Activated CD4-positive, alpha-beta T cell treated with anti-CD3 and anti-CD28 coated beads, Interleukin-2, amount 50 U/mL, for 48 hours (primary cell): ENCODE results near the gene RAI1.

Experiments
- DNase-seq, 2 experiments: peaks; one replicate each; pipeline ENCODE4 v3.0.0-alpha.2; 2020

RAI1 gene

DNA sequence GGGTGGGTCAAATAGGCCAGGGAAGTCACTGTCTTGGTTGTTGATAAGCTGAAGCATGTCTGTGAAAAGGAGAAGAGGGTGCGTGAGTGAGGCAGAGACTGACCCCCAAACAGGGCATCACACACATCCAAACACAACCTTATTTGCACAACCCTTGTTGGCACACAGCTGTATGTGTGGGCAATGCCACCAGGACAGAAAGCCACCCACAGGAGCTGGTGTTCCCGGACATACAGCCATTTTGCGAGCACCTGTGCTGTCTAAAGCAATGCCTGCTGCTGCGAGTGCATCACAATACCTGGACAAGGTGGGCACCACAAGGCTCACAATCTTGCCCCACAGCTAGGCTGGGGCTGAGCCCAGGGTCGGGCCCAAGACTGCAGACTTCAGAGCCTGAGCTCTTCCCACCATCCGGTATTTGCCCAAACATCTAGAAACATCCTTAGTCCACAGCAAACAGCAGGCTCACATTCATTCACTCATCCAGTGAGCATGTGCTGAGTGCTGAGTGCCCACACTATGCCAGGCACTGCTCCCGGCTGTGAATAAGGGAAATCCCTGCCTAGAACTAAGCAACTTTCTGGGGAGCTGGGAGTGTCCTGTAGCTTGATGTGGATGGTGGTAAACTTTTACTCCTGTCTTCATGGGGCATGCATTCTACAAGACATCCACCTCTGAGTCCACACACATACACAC, 139.4 kb downstream of the RAI1 start:
- no peak for DNase-seq

DNA sequence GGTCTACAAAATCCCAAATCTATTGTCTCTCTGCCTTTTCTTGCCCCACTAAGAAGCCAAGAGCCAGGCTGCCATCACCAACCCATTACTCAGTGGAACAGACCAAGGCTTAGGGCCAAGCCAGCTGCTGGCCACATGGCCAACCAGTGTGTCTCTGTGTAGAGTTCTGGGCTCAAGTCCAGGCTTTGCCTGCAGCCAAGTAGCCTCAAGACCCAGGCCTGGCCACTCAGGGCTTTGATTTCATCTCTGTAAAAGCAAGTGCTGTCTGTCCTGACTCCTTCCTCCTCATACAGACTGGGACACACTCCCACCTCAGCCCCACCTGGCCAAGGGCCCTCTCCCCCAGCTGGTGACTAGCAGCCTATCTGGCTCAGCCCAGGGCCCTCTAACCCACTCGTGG, 140.9 kb downstream of the RAI1 start:
- no peak for DNase-seq

DNA sequence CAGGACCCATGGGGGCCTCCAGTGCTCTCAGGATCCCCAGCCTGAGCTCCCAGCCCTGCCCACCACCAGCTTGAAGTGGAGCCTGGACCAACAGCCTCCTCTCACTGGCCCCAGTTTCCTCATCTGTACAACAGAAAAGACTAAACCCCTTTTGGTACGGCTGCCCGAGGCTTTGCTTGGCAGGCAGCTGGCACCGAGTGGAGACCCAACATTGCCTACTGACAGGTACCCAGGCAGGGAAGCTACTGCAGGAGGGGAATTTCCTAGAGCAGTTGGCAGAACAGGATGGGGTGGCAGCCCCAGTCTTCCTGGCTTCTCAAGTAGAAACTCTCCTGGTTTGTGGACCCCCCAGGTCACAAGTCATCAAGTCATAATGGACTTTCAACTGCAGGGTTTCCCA, 141.4 kb downstream of the RAI1 start:
- DNase-seq, result no peak

DNA sequence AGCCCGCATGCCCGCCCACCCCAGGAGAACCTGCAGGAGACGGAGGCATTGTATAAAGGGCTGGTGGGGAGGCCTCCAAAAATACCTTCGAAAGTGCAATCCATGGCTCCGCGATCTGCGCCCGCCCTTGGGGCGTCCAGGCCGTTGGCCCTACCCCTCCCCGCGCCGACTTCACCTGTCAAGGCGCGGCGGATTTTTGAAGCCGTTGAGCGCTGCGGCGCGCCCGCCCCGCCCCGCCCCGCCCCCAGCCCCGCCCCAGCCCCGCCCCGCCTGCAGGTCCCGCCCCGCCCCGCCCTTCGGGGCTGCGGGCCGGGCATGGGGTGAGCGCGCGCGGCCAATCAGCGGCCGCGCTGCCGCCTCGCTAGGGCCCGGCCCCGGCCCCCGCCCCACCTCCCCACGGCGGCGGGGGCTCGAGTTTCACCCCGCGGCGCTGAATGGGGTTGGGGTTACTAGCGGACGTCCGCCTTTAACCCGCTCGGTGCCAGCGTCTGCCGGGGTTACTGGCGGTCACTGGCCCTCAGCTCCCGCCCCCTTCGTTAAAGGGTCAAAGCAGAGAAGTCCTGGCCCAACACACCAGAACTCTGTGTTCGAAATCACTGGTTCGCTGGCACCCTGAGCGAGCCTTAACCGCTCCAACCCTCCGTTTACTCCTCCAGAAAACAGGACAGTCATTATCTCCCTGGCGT, 142.3 kb downstream of the RAI1 start:
- DNase-seq, result peak; percentile 70 to 77

DNA sequence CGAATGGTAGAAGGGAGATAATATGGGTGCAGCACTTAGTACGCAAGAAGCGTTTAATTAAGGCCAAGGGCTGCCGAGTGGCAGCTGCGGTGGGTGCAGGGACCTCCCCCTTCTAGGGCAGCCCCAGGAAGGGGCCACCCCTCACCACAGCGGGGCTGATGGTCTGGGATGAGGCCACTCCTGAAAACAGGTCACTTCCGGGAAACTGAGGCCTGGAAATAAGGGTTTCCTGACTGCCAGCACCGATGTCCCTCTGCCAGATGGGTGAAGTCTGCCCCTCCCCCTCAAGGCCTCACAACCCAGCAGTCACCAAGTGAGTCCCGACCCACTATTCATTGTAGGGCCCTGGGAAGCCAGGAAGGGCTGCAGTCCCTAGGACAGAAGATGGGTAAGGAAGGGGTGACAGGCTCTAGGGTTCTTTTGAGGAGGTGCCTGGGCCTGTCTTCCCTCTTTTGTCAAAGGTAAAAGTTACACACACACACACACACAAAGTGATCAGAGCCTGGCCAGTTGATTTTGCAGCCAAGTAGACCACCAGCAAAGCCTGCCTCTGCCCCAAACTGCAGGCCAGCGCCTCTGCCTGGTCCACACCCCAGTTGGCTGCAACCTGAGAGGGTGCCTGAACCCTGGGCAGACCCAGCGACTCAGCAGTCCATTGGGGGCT, 143.0 kb downstream of the RAI1 start:
- peak; percentile 42 to 51 for DNase-seq

DNA sequence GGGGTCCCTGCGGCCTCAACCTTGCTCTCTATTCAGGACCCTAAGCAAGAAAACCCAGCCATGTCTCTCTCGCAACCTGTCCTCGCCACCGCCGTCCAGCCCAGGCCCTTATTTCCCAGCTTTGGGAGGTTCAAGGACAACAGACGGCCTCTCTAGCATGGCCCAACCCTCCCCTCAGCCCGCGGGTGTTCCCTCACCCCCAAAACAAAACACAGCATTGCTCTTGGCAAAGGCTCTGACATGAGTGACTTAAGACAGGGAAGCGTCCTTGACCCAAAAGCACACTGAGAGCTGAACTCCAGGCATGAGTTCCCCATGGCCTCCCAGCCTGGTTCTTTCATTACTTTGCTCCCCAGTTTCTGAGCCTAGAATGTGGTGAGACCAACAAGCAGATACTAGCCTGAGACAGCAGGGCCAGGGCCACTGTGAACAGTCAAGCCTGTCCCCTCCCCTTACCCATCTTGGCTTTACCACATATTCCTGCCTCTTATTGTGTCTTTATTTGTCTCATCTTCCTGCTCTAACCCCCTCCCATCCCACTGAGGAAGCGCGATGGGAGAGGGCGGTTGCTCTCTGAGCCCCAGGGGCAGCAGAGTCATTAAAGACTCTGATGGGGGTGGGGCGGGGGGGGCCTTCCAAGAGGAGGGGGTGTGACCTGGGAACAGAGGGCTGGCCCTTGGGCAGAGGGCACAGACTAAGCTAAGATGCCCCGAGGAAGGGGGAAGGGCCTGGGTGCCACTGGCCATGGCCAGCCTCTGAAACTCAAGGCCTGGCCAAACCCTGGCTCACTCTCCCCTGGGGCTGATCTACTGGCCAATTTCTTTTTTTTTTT, 143.7 kb downstream of the RAI1 start:
- no peak for DNase-seq

DNA sequence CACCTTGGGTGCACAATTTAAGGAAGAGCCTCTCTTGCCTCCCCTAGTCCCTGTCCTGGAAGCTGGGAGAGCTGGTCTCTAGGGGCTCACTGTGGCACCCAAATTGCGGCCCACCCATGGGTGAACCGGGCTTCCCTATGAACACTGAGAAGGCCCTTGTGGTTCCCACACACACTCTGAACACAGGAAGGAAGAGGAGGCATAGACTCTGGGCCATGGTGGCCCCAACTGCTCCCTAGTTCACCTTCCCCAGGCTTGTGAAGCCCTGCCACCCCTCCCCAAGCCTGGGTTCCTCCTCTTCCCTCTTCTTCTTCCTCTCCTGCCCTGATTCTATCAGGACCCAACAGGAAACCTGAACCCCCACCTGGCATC, 145.1 kb downstream of the RAI1 start:
- no peak for DNase-seq

DNA sequence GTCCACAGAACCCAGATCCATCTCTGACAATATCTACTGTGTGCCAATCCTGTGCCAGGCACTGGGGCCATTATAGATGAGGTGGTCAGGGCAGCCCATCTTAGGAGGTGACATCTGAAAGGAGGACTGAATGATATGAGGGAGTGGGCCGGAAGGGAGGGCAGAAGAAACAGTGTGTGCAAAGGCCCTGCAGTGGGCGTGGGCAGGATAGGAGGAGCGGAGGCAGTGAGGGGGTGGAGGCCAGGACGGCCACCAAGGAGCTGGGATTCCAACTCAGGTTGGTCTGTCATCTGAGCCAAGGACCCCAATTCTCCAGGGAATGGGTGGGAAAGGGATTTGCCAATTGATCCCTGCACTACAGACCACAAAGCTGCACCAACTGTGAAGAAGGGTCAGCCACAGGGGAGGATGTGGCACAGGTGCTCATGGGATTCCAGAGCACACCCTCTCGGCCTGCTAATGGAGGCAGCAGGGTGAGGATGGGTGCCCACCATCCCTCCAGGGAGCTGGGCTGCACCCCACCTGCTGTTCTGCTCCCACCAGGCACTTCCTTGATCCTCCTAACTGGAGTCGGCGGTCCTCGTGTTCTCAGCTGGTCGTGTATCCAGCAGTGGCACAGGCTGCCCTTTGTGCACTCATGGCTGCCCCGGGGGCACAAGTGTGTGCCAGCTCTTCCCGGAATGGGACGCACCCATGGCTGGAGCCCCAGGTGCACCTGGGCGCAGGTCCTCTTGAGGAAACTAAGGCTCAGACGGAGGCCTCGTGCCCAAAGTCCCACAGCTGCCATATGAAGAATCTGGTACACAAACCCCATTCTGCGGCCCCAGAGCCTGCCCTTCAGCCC, 145.9 kb downstream of the RAI1 start:
- DNase-seq, result no peak

DNA sequence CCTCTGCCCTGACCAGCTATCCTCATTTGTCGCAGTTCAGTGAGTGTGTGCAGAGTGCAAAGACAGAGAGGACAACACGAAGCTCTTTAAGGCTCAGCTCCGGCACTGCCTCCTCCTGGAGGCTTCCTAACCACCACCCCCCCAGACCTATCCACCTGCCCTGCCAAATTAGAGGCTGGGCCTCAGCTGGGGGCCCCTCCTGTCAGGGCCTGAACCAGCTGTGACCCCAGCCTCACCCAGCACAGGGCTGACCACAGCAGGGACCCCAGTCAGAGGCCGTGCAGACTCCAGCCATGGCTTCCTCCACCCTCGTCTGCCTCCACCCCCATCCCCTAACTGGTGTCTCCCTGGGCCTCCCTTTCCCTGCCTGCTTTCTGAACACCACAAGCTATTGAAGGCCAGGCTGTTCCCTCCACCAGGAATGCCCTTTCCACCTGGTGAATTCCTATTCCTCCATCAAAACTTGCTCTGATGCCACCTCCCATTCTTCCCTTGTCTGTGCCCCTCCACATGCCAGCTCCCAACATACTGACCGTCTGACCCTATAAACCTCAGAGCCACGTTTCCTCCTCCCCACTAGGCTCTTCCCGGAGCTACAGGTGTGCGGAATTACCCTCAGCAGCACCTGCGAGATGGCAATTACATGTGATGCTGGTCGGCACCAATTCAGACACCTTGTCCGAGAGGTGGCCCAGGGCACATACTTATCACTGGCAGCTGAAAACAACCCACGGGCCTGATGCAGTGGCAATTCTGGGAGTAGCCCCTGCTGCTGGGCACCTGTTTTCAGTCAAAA, 146.8 kb downstream of the RAI1 start:
- DNase-seq, result no peak

DNA sequence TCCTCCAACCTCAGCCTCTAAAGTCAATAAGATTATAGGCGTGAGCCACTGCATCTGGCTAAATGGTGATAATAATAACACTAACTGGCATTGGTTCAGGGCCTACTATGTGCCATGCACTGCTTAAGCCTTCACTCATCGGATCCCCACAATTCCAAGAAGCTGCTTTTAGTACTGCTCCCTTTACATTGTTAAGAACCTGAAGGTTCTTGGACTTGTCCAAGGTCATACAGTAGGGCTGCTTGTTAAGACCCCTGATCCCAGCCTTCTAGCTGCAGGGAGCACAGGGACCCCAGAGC, 149.0 kb downstream of the RAI1 start:
- no peak for DNase-seq

DNA sequence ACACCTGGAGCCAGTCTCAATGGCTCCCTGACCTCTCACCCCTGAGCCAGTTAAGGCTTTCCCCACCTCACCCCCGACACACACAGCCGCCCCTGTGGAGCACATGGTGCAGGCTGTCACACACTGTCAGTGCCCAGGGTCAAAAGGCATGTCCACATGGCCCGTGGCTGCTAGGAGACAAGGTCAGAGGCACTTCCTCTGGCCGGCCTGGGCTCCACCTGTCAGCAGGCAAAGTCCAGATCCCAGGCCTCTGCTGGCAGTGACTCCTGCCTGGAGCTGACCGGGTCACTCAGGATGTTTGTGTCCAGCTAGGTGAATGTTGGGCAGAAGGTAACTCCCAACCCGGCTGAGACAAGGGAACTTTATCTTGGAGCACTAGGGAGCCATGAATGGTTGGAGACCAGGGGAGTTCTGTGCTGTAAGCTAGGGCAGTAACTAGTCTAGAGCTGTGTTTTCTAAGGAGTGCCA, 149.5 kb downstream of the RAI1 start:
- no peak for DNase-seq

DNA sequence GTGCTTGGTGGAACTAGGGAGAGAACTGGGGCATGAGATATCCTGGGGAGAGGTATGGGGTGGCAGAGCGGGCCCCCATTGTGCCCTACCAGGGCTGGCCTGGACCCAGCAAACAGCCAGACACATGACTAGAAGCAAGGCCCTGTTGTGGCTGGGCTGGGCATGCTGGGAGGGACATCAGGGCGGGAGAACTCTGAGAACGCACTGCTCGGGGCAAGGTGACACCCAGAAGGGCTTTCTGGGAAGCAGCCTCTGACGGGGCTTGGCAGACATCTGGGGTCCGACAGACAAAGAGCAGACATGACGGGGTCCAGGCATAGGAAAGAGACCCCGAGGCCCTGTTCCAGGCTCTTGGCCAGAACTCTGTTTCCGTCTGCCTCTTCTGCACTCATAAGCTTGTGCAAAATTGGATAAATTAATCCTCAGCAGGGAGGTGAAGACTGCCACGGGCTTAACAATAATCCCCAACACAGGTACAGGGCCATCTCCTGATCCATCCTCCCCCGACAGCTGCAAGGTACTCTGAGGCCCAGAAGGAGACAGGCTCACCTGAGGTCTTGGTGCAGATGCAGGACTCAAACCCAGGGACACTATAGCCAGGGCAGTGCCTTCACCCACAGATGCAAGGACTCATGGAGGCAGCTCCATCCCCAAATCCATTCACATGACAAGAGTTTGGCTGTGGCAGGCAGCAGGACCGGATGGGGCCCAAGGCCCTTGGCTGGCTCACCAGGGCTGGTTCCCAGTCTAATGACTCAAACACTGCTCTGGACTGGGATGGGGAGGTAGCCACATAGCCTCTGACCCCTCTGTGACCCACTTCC, 150.2 kb downstream of the RAI1 start:
- no peak for DNase-seq

DNA sequence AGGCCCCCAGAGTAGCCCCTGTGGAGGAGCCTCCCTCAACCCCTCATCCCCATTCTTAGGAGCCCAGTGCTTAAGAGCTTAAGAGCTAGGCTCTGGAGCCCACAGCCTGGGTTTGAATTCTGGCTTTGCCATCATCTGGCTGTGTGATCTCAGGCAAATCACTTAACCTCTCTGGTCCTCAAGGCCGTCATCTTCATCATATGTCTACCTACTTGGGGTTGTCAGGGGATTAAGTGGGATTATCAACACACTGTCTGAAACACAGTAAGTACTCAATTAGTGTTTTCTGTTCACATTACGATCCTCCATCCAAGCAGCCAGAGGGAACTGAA, 150.7 kb downstream of the RAI1 start:
- no peak for DNase-seq

DNA sequence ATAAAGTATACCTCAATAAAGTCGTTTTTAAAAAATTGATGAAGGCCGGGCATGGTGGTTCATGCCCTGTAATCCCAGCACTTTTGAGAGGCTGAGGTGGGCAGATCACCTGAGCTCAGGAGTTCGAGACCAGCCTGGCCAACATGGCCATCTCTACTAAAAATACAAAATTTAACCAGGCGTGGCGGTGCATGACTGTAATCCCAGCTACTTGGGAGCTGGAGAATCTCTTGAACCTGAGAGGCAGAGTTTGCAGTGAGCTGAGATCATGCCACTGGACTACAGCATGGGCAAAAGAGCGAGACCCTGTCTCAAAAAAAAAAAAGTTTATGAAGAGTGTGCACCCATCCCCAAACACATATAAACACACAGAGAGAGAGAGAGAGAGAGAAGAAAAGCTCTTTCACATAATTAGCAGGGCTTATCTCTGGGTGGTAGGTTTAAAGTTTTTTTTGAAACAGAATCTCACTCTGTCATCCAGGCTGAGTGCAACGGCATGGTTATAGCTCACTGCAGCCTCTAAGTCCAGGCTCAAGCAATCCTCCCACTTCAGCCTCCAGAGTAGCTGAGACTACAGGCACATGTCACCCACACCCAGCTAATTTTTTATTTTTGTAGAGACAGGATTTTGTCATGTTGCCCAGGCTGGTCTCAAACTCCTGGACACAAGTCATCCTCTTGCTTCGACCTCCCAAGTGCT, 152.6 kb downstream of the RAI1 start:
- DNase-seq, result no peak

DNA sequence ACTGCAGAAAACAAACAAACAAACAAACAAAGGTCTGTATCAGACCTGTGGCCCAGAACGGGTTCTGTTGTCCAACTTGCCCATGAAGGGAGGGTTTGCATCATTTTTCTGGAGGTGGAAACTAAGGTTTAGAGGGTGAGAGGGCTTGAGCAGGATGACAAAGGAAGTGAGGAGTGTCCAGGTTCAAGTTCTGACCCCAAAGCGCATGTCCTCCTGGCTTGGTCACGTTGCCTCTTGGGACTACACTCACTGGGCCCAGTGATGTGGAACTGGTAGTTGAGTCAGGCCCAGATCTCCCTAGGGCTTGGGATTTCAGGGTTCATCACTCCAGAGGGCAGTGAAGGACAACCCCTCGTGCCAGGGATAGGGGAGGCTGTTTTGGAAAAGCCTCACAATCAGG, 153.7 kb downstream of the RAI1 start:
- DNase-seq, result no peak

DNA sequence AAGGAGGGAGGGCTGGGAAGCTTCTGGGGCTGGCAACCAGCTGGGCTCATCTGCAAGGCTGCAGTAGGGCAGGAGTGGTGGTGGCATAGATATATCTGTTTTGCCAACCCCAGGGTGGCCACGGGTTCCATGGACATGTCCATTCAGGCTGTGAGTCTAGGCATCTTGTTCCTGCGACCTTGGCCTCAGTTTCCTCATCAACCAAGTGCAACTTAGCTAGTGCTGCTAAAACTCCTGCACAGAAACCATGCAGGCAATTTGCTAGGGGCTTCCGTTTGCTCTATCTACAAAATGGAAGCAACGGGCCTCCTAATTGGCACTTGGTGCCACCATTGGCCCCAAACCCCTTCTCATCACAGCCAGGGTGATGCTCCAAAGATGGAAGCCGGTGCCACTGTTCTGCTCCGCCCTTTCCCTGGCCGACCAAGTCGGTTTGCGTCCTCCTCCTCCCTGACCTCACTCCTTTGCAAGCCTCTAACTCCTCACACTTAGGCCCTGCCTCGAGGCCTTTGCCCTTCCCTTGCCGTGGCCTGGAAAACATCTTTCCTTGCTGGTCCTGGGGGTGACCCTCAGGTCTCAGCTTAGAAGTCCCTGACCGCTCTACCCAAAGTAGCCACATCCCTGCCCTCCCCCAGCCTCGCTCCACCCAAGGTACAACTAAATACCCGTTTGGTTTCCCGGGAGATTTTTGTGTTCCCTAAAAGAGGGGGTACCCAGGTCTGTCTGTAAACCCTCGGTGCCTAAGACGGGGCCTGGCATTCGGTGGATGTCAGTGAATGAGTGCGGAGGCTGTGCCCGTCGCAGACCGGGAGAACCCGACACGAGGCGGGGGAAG, 154.4 kb downstream of the RAI1 start:
- no peak for DNase-seq

DNA sequence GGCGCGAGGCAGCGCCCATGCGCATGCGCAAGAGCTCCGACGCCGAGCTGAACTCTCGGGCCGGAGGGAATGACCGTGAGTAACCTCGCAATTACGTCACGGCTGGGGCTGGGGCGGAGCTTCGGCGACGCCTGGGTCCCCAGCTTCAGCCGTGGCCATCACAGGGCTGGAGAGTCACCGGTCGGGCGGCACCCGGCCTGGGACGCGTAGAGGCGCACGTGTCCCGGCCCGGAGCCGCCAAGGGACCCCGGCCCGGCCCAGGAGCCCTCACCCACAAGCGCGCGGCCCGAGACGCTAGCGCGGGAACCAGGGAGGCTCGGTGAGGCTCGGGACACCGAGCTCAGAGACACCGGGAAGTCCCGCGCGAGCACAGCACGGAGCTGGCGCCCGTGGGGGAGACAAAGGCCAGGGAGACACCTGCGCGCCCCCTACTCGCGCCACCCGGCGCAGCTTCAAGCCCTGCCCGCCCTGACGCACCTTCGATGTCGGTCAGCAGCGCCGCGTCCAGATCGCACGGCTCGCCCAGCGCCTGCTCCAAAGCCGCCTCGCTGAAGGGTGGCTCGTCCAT, 155.1 kb downstream of the RAI1 start:
- DNase-seq, result peak; percentile 99

DNA sequence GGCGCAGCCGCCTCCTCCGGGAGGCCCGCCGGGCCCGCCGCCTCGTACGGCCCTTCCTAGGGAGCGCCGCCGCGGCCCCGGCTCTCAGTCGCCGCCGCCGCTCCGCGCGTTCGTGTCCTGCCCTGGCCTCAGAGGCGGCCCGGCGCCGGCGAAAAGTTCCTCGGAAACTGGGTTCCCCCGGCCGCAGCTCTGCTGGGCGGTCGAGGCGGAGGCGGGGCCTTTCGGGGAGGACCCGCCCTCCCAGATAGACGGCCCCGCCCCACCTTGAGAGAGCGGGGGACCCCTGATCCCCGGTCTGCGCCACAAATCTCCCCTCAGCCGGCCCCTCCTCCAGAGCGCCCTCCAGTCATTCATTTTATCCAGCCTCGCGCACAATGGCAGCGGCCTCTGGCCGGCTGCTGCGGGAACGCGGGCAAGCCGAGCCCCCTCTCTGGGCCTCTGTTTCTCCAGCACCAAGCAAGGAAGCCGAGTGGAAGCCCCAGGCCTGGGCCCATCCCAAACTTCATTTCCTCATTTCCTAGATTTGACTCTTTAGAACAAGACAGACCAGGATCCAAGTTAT, 155.6 kb downstream of the RAI1 start, which contains the start of gene SREBF1:
Gene SREBF1, minus strand, starts transcription at position 169 of the 562 bp plus-strand sequence. CDS start 169 bp downstream, outside the sequence.
- DNase-seq, result peak; percentile 70 to 71
